Liver (tissue), 9 donors: ENCODE data around the gene KDM4C. TPM values are rescaled to one million over a fixed set of nuclear protein-coding genes. Genes with fewer than 3 reads are reported as not detected.

ENCODE experiments used
- DNase-seq: peaks from one replicate; pipeline ENCODE4 v3.0.0-alpha.2; 2017; ENCODE audit warnings: low spot score
- H3K27ac ChIP-seq, 2 donors: one replicate each; pipeline ENCODE4 v1.7.0; 2013; ENCODE audit warnings: inconsistent platforms in 2 of 2, low read length in 2 of 2, control low read depth in 1 of 2, low read depth in 1 of 2, mild to moderate bottlenecking in 1 of 2
- H3K27me3 ChIP-seq, 4 donors: one replicate each; pipeline versions ENCODE4 v1.6.1 to v1.7.0; 2013; ENCODE audit warnings: low read length in 3 of 4, inconsistent platforms in 1 of 4, mild to moderate bottlenecking in 1 of 4, moderate library complexity in 1 of 4; ENCODE audit not compliant: control insufficient read depth in 4 of 4, insufficient read depth in 4 of 4
- H3K36me3 ChIP-seq, 4 donors: one replicate each; pipeline versions ENCODE4 v1.6.1 to v1.7.0; 2013; ENCODE audit warnings: low read length in 3 of 4, mild to moderate bottlenecking in 3 of 4, low read depth in 1 of 4, moderate library complexity in 1 of 4; ENCODE audit not compliant: control insufficient read depth in 4 of 4, insufficient read depth in 3 of 4
- H3K4me1 ChIP-seq, 4 donors: one replicate each; pipeline versions ENCODE4 v1.6.1 to v1.7.0; 2013; ENCODE audit warnings: low read length in 3 of 4, mild to moderate bottlenecking in 3 of 4, moderate library complexity in 1 of 4; ENCODE audit not compliant: control insufficient read depth in 4 of 4, insufficient read depth in 4 of 4
- H3K4me3 ChIP-seq, 3 donors: one replicate each; pipeline versions ENCODE4 v1.6.1 to v1.7.0; 2013; ENCODE audit warnings: low read length in 3 of 3, control low read depth in 1 of 3, low read depth in 1 of 3, mild to moderate bottlenecking in 1 of 3
- H3K9ac ChIP-seq, 2 donors: one replicate each; pipeline ENCODE4 v1.7.0; 2013; ENCODE audit warnings: low read length in 2 of 2, mild to moderate bottlenecking in 2 of 2, moderate library complexity in 2 of 2, control low read depth in 1 of 2, low read depth in 1 of 2
- H3K9me3 ChIP-seq, 4 donors: one replicate each; pipeline versions ENCODE4 v1.6.1 to v1.7.0; 2013; ENCODE audit warnings: low read length in 3 of 4; ENCODE audit not compliant: control insufficient read depth in 4 of 4
- ATF3 ChIP-seq: IDR thresholded peaks from 2 replicates; pipeline ENCODE4 v1.6.1; 2016; ENCODE audit warnings: antibody characterized with exemption
- CTCF ChIP-seq: fragments of 150-350 bp; IDR thresholded peaks from 2 replicates; pipeline ENCODE4 v1.5.1; 2017; ENCODE audit warnings: improper control_type of control experiment, low read depth, low read length; ENCODE audit not compliant: missing input control
- EGR1 ChIP-seq, 2 donors: IDR thresholded peaks; 2 replicates each; pipeline ENCODE4 v1.6.1; 2016 to 2018; ENCODE audit warnings: antibody characterized with exemption in 2 of 2, low read depth in 2 of 2
- FOXA1 ChIP-seq: IDR thresholded peaks from 2 replicates; pipeline ENCODE4 v1.6.1; 2016; ENCODE audit warnings: antibody characterized with exemption
- FOXA2 ChIP-seq: IDR thresholded peaks from 2 replicates; pipeline ENCODE4 v1.6.1; 2016; ENCODE audit warnings: antibody characterized with exemption
- GABPA ChIP-seq, 2 donors: IDR thresholded peaks in 1 of 2; conservative IDR thresholded peaks in 1 of 2; 2 replicates each; pipeline ENCODE4 v1.6.1; 2016; ENCODE audit warnings: antibody characterized with exemption in 2 of 2, mild to moderate bottlenecking in 1 of 2, moderate library complexity in 1 of 2
- HNF4A ChIP-seq, 2 donors: conservative IDR thresholded peaks; 2 replicates each; pipeline ENCODE4 v1.6.1; 2016; ENCODE audit warnings: antibody characterized with exemption in 2 of 2, mild to moderate bottlenecking in 2 of 2
- HNF4G ChIP-seq: IDR thresholded peaks from 2 replicates; pipeline ENCODE4 v1.6.1; 2016; ENCODE audit warnings: antibody characterized with exemption
- JUND ChIP-seq, 2 donors: IDR thresholded peaks; 2 replicates each; pipeline ENCODE4 v1.6.1; 2016; ENCODE audit warnings: antibody characterized with exemption in 2 of 2
- MAX ChIP-seq: IDR thresholded peaks from 2 replicates; pipeline ENCODE4 v1.6.1; 2016; ENCODE audit warnings: antibody characterized with exemption
- NR2F2 ChIP-seq: IDR thresholded peaks from 2 replicates; pipeline ENCODE4 v1.6.1; 2016; ENCODE audit warnings: antibody characterized with exemption
- RAD21 ChIP-seq, 2 donors: IDR thresholded peaks; 2 replicates each; pipeline ENCODE4 v1.6.1; 2016; ENCODE audit warnings: antibody characterized with exemption in 2 of 2, mild to moderate bottlenecking in 2 of 2
- REST ChIP-seq: IDR thresholded peaks from 2 replicates; pipeline ENCODE4 v1.6.1; 2016; ENCODE audit warnings: antibody characterized with exemption, mild to moderate bottlenecking
- RXRA ChIP-seq, 2 donors: IDR thresholded peaks; 2 replicates each; pipeline ENCODE4 v1.6.1; 2017 to 2018; ENCODE audit warnings: antibody characterized with exemption in 2 of 2, mild to moderate bottlenecking in 1 of 2
- SP1 ChIP-seq: IDR thresholded peaks from 2 replicates; pipeline ENCODE4 v1.6.1; 2018; ENCODE audit warnings: antibody characterized with exemption, mild to moderate bottlenecking
- TAF1 ChIP-seq: conservative IDR thresholded peaks from 2 replicates; pipeline ENCODE4 v1.6.1; 2016; ENCODE audit warnings: antibody characterized with exemption, mild to moderate bottlenecking
- YY1 ChIP-seq: IDR thresholded peaks from 2 replicates; pipeline ENCODE4 v1.6.1; 2016; ENCODE audit warnings: antibody characterized with exemption, mild to moderate bottlenecking
- ZBTB33 ChIP-seq: IDR thresholded peaks from 2 replicates; pipeline ENCODE4 v1.6.1; 2016; ENCODE audit warnings: antibody characterized with exemption
- WGBS: extraction: QIAGEN DNeasy Blood & Tissue Kit; methylation state at CpG from one replicate; pipeline ENCODE4 v1.1.7; 2013; 5-methylcytosine and 5-hydroxymethylcytosine counted together
- polyA plus RNA-seq, 2 donors: library from polyadenylated mRNA; stranded (reverse) in 1 of 2; unstranded in 1 of 2; fragments of 200-250 nt in 1 of 2; fragments of >200 nt in 1 of 2; fragmentation: Nextera tagmentation in 1 of 2; extraction: Ambion mirVana in 1 of 2; gene quantifications; one replicate each; pipeline versions ENCODE4 v1.2.1 to v1.2.3, GENCODE V29; 2013 to 2015
- total RNA-seq, 2 donors: library from RNA; depleted of rRNA; stranded (reverse); fragments of >200 nt; gene quantifications; one replicate each; pipeline ENCODE4 v1.2.3, GENCODE V29; 2014
- donor health status: healthy.
- donor health status: healthy.
- donor health status: healthy.
- donor health status: healthy.
- donor health status: healthy.

KDM4C gene
- total and polyA plus RNA-seq, 4 donors = 4.3 to 40.2 (median 24.0) TPM

DNA sequence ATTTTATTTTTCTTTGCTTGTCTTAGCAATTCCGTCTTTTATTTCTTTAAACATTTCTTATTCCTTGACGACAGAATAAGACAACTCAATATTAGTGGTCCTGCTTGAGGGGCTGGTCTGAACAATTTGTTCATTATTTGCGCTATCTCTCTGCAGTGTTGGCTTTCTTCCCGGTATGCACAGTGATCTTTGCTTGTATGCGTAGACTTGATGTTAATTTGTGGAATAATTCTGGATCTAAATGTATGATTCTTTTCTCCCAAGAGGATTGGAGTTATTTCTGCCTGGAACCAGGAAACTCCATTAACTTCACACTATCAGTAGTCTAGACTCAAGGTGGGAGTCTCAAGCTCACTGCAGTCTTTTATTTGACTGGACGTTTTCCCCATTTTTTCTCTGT, 80.4 kb downstream of the KDM4C start:
- Histone ChIP-seq H3K9ac (no peak overlapping the region), H3K36me3 (peaks cover 1 to 10% (median 7%) of the 10 kb centered on the region in 4 donors)

GRCh38 chr9:6842584-6842947, 84.8 kb downstream of the KDM4C start:
- no peaks in the 10 kb centered on the region for H3K27me3 ChIP-seq
- whole genome bisulfite sequencing = 94% methylated on average over 3 of the region's 3 CpGs
- H3K4me3 ChIP-seq = no peak overlapping the region
- no peak overlapping the region for H3K27ac ChIP-seq
- no peaks in the 10 kb centered on the region for H3K4me1 ChIP-seq
- no peak for DNase-seq
- no peak overlapping the region for H3K9ac ChIP-seq
- no peak for TF ChIP-seq RAD21 (IDR thresholded peaks at IDR 0.05)
- no peak for TF ChIP-seq HNF4A (conservative IDR thresholded peaks at IDR 0.05)
- no peak for TF ChIP-seq RXRA (IDR thresholded peaks at IDR 0.05)
- TF ChIP-seq ATF3 = no peak
- TF ChIP-seq FOXA1 = no peak
- no peak for TF ChIP-seq REST
- no peak for TF ChIP-seq GABPA (IDR thresholded peaks at IDR 0.05 in 1 of 2, conservative IDR thresholded peaks at IDR 0.05 in 1 of 2)
- no peak for TF ChIP-seq EGR1 (IDR thresholded peaks at IDR 0.05; ENCODE audit: low read depth in 2 of 2)
- no peak for TF ChIP-seq NR2F2
- TF ChIP-seq JUND (IDR thresholded peaks at IDR 0.05) = no peak
- TF ChIP-seq ZBTB33 = no peak
- no peak for TF ChIP-seq MAX
- no peak for TF ChIP-seq FOXA2
- no peak for TF ChIP-seq CTCF
- TF ChIP-seq HNF4G = no peak
- no peak for TF ChIP-seq TAF1
- no peaks in the 10 kb centered on the region for H3K9me3 ChIP-seq
- H3K36me3 ChIP-seq = no peaks in the 10 kb centered on the region

More for the DNA sequence above, 80.4 kb downstream of the KDM4C start:
- TF ChIP-seq EGR1 (IDR thresholded peaks at IDR 0.05; ENCODE audit: low read depth in 2 of 2) (no peak), SP1 (no peak), YY1 (no peak), RXRA (IDR thresholded peaks at IDR 0.05) (no peak), TAF1 (no peak), GABPA (IDR thresholded peaks at IDR 0.05 in 1 of 2, conservative IDR thresholded peaks at IDR 0.05 in 1 of 2) (no peak), CTCF (no peak), HNF4A (conservative IDR thresholded peaks at IDR 0.05) (no peak), FOXA2 (no peak)
- H3K27me3 ChIP-seq = no peaks in the 10 kb centered on the region
- no peaks in the 10 kb centered on the region for H3K4me1 ChIP-seq
- DNase-seq = no peak
- no peak overlapping the region for H3K4me3 ChIP-seq
- no peaks in the 10 kb centered on the region for H3K9me3 ChIP-seq
- WGBS = 68% methylated on average over 6 of the region's 6 CpGs
- H3K27ac ChIP-seq = no peak overlapping the region
